Chondrocyte (in vitro differentiated cells): ENCODE results near the gene MFNG. TPM values are rescaled to one million over a fixed set of nuclear protein-coding genes. Genes with fewer than 3 reads are reported as not detected.

Source experiments
- DNase-seq: peaks from one replicate; pipeline ENCODE4 v3.0.0; 2021; ENCODE audit warnings: mixed read lengths, low spot score
- H3K27ac Mint-ChIP-seq: one replicate; pipeline ENCODE4 v1.8.0; 2021; ENCODE audit warnings: mild to moderate bottlenecking, moderate library complexity, mixed read lengths; ENCODE audit not compliant: unreplicated experiment
- H3K27me3 Mint-ChIP-seq: 2 replicates; pipeline ENCODE4 v1.8.0; 2021; ENCODE audit warnings: low read depth, mixed read lengths
- H3K36me3 Mint-ChIP-seq: 2 replicates; pipeline ENCODE4 v1.8.0; 2021; ENCODE audit warnings: low read depth, mixed read lengths
- H3K4me1 Mint-ChIP-seq: 2 replicates; pipeline ENCODE4 v1.8.0; 2021; ENCODE audit warnings: low read depth, mild to moderate bottlenecking, mixed read lengths
- H3K4me3 Mint-ChIP-seq: one replicate; pipeline ENCODE4 v1.8.0; 2021; ENCODE audit warnings: mild to moderate bottlenecking, moderate library complexity, mixed read lengths; ENCODE audit not compliant: unreplicated experiment
- H3K9me3 Mint-ChIP-seq: 2 replicates; pipeline ENCODE4 v1.8.0; 2021; ENCODE audit warnings: low read depth, mixed read lengths
- CTCF ChIP-seq: fragments of 200-600 bp; sonication (generic); IDR thresholded peaks from 2 replicates; pipeline ENCODE4 v1.5.0; 2021; ENCODE audit warnings: antibody characterized with exemption, mild to moderate bottlenecking, moderate library complexity
- total RNA-seq: library from RNA; stranded (reverse); gene quantifications from 3 replicates; pipeline ENCODE4 v1.2.1, GENCODE V29; 2021

MFNG gene
- total RNA-seq, 1 donor from 2014 or later = 1.1 TPM

- peaks cover 8% of the 10 kb centered on the region for H3K36me3 Mint-ChIP-seq
- no peak overlapping the region for H3K4me3 Mint-ChIP-seq
Observed at GRCh38 chr22:37485395-37486223, 575 bp downstream of the MFNG start.

GRCh38 chr22:37484480-37485394, 1.4 kb downstream of the MFNG start:
- Mint-ChIP-seq H3K4me3 (no peak overlapping the region), H3K36me3 (peaks cover 2% of the 10 kb centered on the region), H3K9me3 (no peaks in the 10 kb centered on the region), H3K27ac (no peak overlapping the region), H3K4me1 (peaks cover 22% of the 10 kb centered on the region), H3K27me3 (no peaks in the 10 kb centered on the region)
- TF ChIP-seq CTCF = no peak
- DNase-seq = no peak

More at GRCh38 chr22:37485395-37486223, 575 bp downstream of the MFNG start:
- no peaks in the 10 kb centered on the region for H3K9me3 Mint-ChIP-seq
- TF ChIP-seq CTCF = no peak
- H3K27me3 Mint-ChIP-seq = no peaks in the 10 kb centered on the region
- DNase-seq = no peak
- peaks cover 22% of the 10 kb centered on the region for H3K4me1 Mint-ChIP-seq
- no peak overlapping the region for H3K27ac Mint-ChIP-seq

- H3K27me3 Mint-ChIP-seq = no peaks in the 10 kb centered on the region
- no peaks in the 10 kb centered on the region for H3K9me3 Mint-ChIP-seq
- H3K36me3 Mint-ChIP-seq = no peaks in the 10 kb centered on the region
- no peak overlapping the region for H3K27ac Mint-ChIP-seq
- no peak overlapping the region for H3K4me3 Mint-ChIP-seq
- H3K4me1 Mint-ChIP-seq = peaks cover 22% of the 10 kb centered on the region
- no peak for TF ChIP-seq CTCF
- no peak for DNase-seq
Observed at GRCh38 chr22:37483050-37483449, 3.1 kb downstream of the MFNG start.

- Mint-ChIP-seq H3K36me3 (no peaks in the 10 kb centered on the region), H3K4me3 (no peak overlapping the region), H3K9me3 (no peaks in the 10 kb centered on the region), H3K27ac (no peak overlapping the region), H3K27me3 (no peaks in the 10 kb centered on the region), H3K4me1 (peaks cover 19% of the 10 kb centered on the region)
- no peak for DNase-seq
- TF ChIP-seq CTCF = no peak
Observed at GRCh38 chr22:37482244-37482643, 3.9 kb downstream of the MFNG start.

- Mint-ChIP-seq H3K4me3 (no peak overlapping the region), H3K27me3 (no peaks in the 10 kb centered on the region), H3K4me1 (peaks cover 11% of the 10 kb centered on the region)
Observed at GRCh38 chr22:37481347-37481907, 4.8 kb downstream of the MFNG start.

More at GRCh38 chr22:37481347-37481907, 4.8 kb downstream of the MFNG start:
- no peak for TF ChIP-seq CTCF
- Mint-ChIP-seq H3K27ac (no peak overlapping the region), H3K9me3 (no peaks in the 10 kb centered on the region), H3K36me3 (no peaks in the 10 kb centered on the region)
- DNase-seq = no peak
